GM10266 (cell line): Measurements from ENCODE around the gene SLMAP.

Experiments
- DNase-seq: peaks from one replicate; pipeline ENCODE4 v3.0.0; 2012; ENCODE audit errors: extremely low spot score
- CTCF ChIP-seq: IDR thresholded peaks from 2 replicates; pipeline ENCODE4 v1.5.1; 2012; ENCODE audit warnings: mild to moderate bottlenecking, low read depth; ENCODE audit not compliant: control insufficient read depth, insufficient read depth; ENCODE audit errors: missing control alignments

The SLMAP gene

GRCh38 chr3:57967590-57967989 is 211.5 kb downstream of the SLMAP start:
- no peak for TF ChIP-seq CTCF
- DNase-seq = no peak

GRCh38 chr3:57968501-57968900 is 212.4 kb downstream of the SLMAP start:
- DNase-seq = no peak
- no peak for TF ChIP-seq CTCF

GRCh38 chr3:57971975-57972374 is 215.9 kb downstream of the SLMAP start:
- no peak for DNase-seq
- no peak for TF ChIP-seq CTCF

- DNase-seq = no peak
Measured at GRCh38 chr3:57972531-57973111, 216.5 kb downstream of the SLMAP start.

GRCh38 chr3:57973715-57974477 is 217.8 kb downstream of the SLMAP start:
- no peak for TF ChIP-seq CTCF
- no peak for DNase-seq

More at GRCh38 chr3:57972531-57973111, 216.5 kb downstream of the SLMAP start:
- TF ChIP-seq CTCF = no peak

- no peak for DNase-seq
- TF ChIP-seq CTCF = no peak
Measured at GRCh38 chr3:57974796-57975388, 218.8 kb downstream of the SLMAP start.

GRCh38 chr3:57977818-57978235 is 221.7 kb downstream of the SLMAP start:
- DNase-seq = no peak
- no peak for TF ChIP-seq CTCF
